ENCODE data around the gene DPH7. TPM values are rescaled to one million over a fixed set of nuclear protein-coding genes. Genes with fewer than 3 reads are reported as not detected.
"Not testable (repeated sequence)": the region's sequence is repeated elsewhere in the genome, so short reads cannot be mapped to it uniquely, and the experiment has no call there.

DPH7 gene
- total RNA-seq, 1 donor from 2014 or later = 21.2 TPM

GRCh38 chr9:137553654-137554053 is 25.1 kb downstream of the DPH7 start:
- DNase-seq (ENCODE audit: low spot score) = not testable (repeated sequence)
- intact Hi-C loops (cut with DNase I) = loop anchor here (2.0 kb wide), 1 partner anchor 25 kb away; the partner anchor contains the start of gene DPH7

- intact Hi-C loops (cut with DNase I) = loop anchor here (2.0 kb wide), 1 partner anchor 27 kb away; the partner anchor contains the start of gene DPH7
- DNase-seq (ENCODE audit: low spot score) = no peak
Observed at GRCh38 chr9:137552022-137552768, 26.5 kb downstream of the DPH7 start.

GRCh38 chr9:137551264-137552021 is 27.3 kb downstream of the DPH7 start, which contains the start of gene MRPL41:
TSS of gene MRPL41 (plus strand) at chr9:137551879. CDS start at chr9:137552082, 203 bp downstream.
- intact Hi-C loops (cut with DNase I) = loop anchor here (2.0 kb wide), 1 partner anchor 27 kb away; the partner anchor contains the start of gene DPH7
- peak; percentile 95 for DNase-seq (ENCODE audit: low spot score)

- intact Hi-C loops (cut with DNase I) = not testable (repeated sequence)
Observed at GRCh38 chr9:137550958-137551263, 27.8 kb downstream of the DPH7 start.

GRCh38 chr9:137550231-137550621 is 28.5 kb downstream of the DPH7 start, which contains the start of gene PNPLA7:
TSS of gene PNPLA7 (minus strand) at chr9:137550402. CDS start at chr9:137550197, 205 bp downstream.
- peak; percentile 91 for DNase-seq (ENCODE audit: low spot score)
- intact Hi-C loops (cut with DNase I) = no loop called here

More at GRCh38 chr9:137550958-137551263, 27.8 kb downstream of the DPH7 start:
- not testable (repeated sequence) for DNase-seq (ENCODE audit: low spot score)

GRCh38 chr9:137547687-137548543 is 30.8 kb downstream of the DPH7 start:
- no peak for DNase-seq (ENCODE audit: low spot score)
- intact Hi-C loops (cut with DNase I) = no loop called here

GRCh38 chr9:137545123-137545522 is 33.6 kb downstream of the DPH7 start:
- DNase-seq (ENCODE audit: low spot score) = no peak
- intact Hi-C loops (cut with DNase I) = no loop called here

- DNase-seq (ENCODE audit: low spot score) = no peak
Observed at GRCh38 chr9:137544176-137544760, 34.5 kb downstream of the DPH7 start.

GRCh38 chr9:137543237-137543963 is 35.3 kb downstream of the DPH7 start:
- intact Hi-C loops (cut with DNase I) = no loop called here
- DNase-seq (ENCODE audit: low spot score) = no peak

More at GRCh38 chr9:137544176-137544760, 34.5 kb downstream of the DPH7 start:
- intact Hi-C loops (cut with DNase I) = no loop called here

GRCh38 chr9:137542486-137542885 is 36.2 kb downstream of the DPH7 start:
- intact Hi-C loops (cut with DNase I) = no loop called here
- no peak for DNase-seq (ENCODE audit: low spot score)

- no peak for DNase-seq (ENCODE audit: low spot score)
- intact Hi-C loops (cut with DNase I) = no loop called here
Observed at GRCh38 chr9:137540536-137540935, 38.2 kb downstream of the DPH7 start.

GRCh38 chr9:137538058-137538457 is 40.7 kb downstream of the DPH7 start:
- DNase-seq (ENCODE audit: low spot score) = no peak
- intact Hi-C loops (cut with DNase I) = no loop called here

- DNase-seq (ENCODE audit: low spot score); intact Hi-C loops (cut with DNase I): not testable (repeated sequence)
Observed at GRCh38 chr9:137536594-137537131, 42.1 kb downstream of the DPH7 start.

- intact Hi-C loops (cut with DNase I) = no loop called here
- no peak for DNase-seq (ENCODE audit: low spot score)
Observed at GRCh38 chr9:137535120-137535428, 43.7 kb downstream of the DPH7 start.

GRCh38 chr9:137534256-137535119 is 44.2 kb downstream of the DPH7 start:
- intact Hi-C loops (cut with DNase I) = no loop called here
- no peak for DNase-seq (ENCODE audit: low spot score)

- DNase-seq (ENCODE audit: low spot score); intact Hi-C loops (cut with DNase I): not testable (repeated sequence)
Observed at GRCh38 chr9:137532891-137533468, 45.7 kb downstream of the DPH7 start.

- intact Hi-C loops (cut with DNase I) = no loop called here
- no peak for DNase-seq (ENCODE audit: low spot score)
Observed at GRCh38 chr9:137531099-137531765, 47.5 kb downstream of the DPH7 start.

Data from cardiac septum (tissue), 1 donor.